HPDE6-E6E7 (cell line): ENCODE results near the gene CABLES1.

Experiments used
- DNase-seq: peaks from one replicate; pipeline ENCODE4 v3.0.0; 2011; ENCODE audit warnings: missing footprints; ENCODE audit errors: extremely low spot score

CABLES1 gene

DNA sequence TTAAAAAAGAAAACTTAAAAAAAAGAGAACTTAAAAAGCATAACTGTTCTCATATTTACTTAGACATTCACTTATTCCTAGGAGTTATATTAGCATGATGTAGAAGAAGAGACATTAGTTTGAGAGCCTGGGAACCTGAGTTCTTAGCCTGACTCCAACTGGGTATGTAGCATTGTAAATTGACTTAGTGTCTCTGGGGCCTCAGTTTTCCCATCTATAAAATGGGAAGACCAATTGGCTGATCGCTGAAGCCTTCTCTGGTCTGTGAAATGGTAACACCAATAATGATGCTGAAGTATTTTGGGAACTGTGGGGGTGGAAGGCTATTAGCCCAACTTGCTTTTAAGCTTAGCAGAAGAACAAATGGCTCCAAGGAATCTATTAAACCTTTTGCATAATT is 55.9 kb downstream of the CABLES1 start:
- no peak for DNase-seq

DNA sequence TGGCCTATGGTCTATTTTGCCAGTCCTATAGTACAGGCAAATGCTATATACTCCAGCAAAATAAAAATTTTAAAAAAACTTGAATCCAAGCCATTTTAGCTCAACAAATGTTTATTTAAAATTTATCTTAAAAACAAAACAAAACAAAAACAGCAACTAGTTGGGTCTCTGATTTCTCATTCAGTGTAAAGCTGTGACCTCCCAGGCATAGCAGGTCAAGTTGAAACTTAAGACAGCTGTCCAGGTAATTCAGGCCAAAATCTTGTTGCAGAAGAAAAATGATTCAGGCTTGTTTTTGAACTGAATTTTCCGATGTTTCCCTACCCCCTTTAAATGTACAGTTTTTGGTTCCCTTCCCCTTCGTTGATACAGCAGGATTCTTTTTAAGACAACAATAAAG is 58.5 kb downstream of the CABLES1 start:
- DNase-seq, result no peak

- no peak for DNase-seq
Observed at GRCh38 chr18:23194155-23194996, 59.1 kb downstream of the CABLES1 start.

DNA sequence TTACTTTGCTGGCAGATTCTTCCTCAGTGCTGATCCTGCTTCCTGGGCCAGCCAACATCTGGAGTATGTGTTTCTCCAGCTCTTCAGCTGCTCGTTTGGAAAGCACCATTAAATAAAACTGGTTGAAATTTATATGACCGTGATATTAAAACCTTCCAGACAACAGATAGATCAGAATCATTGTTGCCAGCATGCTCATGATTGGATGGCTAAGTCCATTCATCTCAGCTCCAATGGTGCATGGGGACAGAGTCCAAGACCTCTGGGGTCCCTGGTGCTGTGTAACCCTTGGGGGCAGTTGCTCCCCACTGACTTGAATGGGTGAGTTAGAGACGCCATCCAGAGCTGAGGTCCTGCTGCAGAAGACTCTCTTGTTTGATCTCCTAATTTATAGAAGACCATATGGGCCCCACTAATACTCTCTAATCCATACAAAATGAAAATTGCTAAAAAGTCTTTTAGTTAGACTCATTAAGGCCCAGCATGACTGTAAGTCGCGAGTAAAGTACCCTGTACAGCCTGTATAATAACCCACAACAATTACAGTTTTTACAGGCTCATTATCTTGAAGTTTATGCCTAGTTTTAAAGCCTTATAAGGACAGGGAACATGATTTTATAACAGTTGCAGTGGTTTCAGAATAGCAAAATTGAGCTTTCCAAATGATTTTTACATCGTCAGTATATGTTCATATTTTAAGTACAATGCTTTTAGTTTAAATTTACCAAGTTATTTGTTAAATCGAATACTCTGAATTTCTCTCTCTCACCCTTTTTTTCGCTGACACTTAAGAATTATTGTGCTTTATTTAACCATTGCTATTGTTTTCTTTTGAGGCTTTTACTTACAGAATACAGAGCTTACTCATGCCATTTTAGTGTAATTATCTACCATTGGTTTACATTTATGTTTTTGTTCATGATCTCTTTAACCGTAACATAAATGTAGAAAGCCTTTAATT is 60.0 kb downstream of the CABLES1 start:
- DNase-seq, result no peak

DNA sequence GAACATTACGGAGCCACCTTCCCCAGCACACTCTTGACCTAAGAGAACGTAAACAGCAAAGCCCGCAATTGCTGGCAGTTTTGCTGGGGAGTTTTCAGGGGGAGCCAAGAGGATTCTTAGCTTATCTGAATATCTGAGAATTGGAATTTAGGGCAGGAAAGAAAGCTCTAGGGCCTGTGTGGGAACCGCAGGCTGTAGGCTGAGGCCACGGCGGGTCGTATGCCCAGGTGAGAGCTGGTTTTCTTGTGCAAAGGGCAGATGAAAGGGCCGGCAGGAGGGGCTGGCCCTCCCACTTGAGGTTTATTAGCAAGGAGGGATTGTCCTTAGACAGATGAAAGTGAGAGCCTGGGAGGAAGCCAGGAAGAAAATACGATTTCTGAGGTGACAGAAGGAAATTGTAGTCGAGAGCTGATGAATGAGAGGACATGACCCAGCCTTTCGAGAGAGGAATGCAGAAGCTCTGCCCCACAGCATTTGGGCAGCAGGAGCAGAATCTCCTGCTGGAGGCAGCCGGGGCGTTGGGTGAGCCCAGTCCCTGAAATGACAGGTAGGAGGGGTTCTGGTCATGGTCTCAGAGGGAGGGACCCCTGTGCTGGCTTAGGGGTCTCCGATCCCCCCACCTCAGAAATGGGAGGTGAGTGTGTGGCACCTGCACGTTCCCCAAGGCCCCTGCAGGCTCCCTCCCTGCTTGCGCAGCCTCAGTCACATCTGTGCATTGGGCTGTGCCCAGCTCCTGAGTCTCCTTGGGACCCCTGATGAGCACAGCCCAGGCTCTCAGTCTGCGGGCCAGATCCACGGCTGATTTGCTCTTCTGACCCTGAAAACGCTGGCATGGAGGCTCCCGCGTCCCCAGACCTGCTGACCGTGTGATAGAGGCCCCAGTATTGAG is 61.1 kb downstream of the CABLES1 start:
- no peak for DNase-seq

GRCh38 chr18:23198217-23198845 is 63.0 kb downstream of the CABLES1 start:
- no peak for DNase-seq

DNA sequence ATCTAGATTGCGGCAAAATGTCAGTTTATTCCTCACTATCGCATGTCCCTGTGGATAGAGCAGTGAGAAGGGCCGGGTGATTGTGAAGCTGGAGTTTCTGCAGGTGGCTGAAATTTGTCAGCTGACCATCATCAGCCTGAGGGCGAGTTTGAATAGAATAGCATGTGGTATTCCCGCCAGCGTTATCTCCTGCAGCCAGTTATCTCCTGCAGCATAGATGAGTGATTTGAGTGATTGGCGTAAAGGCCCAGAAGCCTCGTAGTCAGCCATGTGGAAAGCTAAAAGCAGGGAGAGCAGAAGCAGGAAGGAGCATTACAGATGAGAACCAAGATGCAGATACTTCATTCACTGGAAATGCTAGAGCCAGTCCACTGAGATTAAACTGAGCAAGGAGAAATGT is 65.5 kb downstream of the CABLES1 start:
- no peak for DNase-seq

DNA sequence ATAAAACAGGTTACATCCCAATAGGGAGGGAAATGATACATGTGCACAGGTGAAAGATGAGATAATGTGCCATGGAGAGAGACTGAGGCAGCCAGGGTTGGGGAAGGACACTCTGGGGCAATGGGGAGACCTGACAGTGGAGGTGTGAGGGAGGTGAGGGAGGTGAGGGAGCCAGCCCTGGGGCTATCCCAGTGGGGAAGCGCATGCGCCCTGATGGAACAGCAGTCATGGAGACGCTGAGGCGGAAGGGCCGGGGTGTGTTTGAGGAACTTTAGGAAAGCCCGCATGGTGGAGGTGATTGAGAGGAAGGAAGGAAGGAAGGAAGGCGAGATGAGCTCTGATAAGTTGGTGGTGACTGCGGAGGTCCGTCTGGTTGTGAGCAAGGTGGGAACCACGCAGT is 66.5 kb downstream of the CABLES1 start:
- DNase-seq, result no peak

GRCh38 chr18:23203891-23204432 is 68.7 kb downstream of the CABLES1 start:
- DNase-seq, result no peak

- DNase-seq, result no peak
Observed at GRCh38 chr18:23204589-23205235, 69.4 kb downstream of the CABLES1 start.

DNA sequence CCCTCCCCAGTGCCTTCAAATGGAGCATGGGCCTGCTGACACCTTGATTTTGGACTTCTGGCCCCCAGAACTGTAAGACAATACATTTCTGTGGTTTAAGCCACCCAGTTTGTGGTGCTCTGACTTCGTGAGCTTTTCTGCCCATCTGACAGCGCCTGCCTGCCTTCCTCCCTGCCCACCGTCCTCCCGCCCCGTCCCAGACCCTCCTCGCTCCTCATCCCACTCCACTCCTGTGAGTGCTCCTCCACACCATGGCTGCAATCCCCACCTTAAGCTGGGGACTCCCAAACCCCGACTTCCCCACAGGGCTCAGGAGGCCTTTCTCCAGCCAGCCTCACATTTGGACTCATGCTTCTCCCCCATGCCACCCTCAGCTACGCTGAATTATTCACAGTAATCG is 70.7 kb downstream of the CABLES1 start:
- DNase-seq, result no peak

- DNase-seq, result no peak
Observed at GRCh38 chr18:23207191-23207955, 72.1 kb downstream of the CABLES1 start.

- no peak for DNase-seq
Observed at GRCh38 chr18:23207994-23208393, 72.7 kb downstream of the CABLES1 start.

- no peak for DNase-seq
Observed at GRCh38 chr18:23208600-23208999, 73.3 kb downstream of the CABLES1 start.

GRCh38 chr18:23209031-23209430 is 73.7 kb downstream of the CABLES1 start:
- DNase-seq, result no peak

DNA sequence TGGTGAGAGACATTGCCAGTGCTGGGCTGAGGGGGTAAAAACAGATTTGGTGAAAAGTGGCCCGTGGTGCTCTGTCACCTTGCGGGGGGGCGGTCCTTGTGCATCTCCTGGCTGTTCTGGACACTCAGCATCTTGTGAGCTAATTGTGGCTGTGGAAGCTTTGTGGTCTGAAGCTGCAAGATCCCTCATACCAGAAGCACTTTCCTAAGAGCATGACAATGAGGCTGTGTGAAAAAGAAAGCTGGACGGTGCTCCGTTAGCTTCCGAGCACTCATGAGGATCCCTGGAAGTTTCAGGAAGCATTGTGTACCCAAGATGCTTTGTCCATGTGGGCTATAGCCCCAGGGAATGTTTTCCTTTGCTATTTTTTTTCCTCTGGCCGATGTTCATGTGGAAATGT is 74.5 kb downstream of the CABLES1 start:
- no peak for DNase-seq

- no peak for DNase-seq
Observed at GRCh38 chr18:23210526-23210925, 75.2 kb downstream of the CABLES1 start.

DNA sequence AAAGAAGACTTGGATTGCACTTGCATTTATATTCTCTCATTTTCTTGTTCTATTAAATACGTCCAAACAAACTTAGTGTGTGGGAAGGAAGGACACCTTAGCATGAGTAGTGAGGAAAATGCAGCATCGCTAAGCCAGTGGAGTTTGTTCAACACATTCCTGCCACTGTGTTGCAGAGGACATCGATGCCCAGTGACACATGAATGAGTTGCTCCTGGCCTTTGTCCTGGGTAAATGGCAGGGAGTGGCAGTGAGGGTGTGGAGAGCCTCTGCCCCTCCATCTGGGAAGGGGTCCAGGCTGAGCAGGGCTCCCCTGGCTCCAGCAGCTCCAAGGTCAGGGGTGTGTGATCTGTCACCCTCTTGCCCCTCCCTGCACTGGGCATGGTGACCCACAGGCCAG is 75.9 kb downstream of the CABLES1 start:
- DNase-seq, result no peak

GRCh38 chr18:23212161-23212560 is 76.9 kb downstream of the CABLES1 start:
- DNase-seq, result no peak

DNA sequence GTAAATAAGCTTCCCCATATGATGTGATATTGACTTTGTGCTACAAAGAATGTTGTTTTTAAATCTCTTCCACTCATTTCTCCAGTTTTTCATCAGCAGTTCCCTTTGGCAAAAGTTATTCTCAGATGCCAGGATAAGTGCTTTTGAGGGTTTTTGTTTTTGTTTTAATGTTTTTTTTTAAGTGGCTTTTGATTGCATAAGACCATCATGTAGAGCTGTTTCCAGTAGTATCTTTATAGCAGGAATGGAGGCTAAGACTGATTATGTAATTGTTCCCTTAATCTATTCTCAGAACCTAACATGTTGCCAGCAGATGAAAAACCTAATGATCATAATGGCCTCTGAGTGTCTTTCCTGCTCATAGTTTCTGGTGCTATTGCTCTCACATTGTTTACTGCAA is 77.9 kb downstream of the CABLES1 start:
- DNase-seq, result no peak
